Trophoblast cell (in vitro differentiated cells and primary cell): Measurements from ENCODE around the gene CPNE9.
"Not testable (repeated sequence)": the region's sequence is repeated elsewhere in the genome, so short reads cannot be mapped to it uniquely, and the experiment has no call there.

Source experiments
- DNase-seq, 2 donors: peaks; one replicate each; pipeline ENCODE4 v3.0.0-alpha.2; 2016
- H2AFZ ChIP-seq: 2 replicates; pipeline ENCODE4 v1.6.1; 2013; ENCODE audit warnings: low read length, moderate library complexity, mild to moderate bottlenecking; ENCODE audit not compliant: insufficient read depth, poor library complexity
- H2AK5ac ChIP-seq: 2 replicates; pipeline ENCODE4 v1.6.1; 2013; ENCODE audit warnings: mild to moderate bottlenecking, low read length
- H2BK120ac ChIP-seq: 2 replicates; pipeline ENCODE4 v1.6.1; 2013; ENCODE audit warnings: low read length, mild to moderate bottlenecking, moderate library complexity; ENCODE audit not compliant: insufficient read depth, poor library complexity
- H2BK12ac ChIP-seq: 2 replicates; pipeline ENCODE4 v1.6.1; 2013; ENCODE audit warnings: mild to moderate bottlenecking, low read length, moderate library complexity
- H2BK5ac ChIP-seq: 2 replicates; pipeline ENCODE4 v1.6.1; 2013; ENCODE audit warnings: low read length, low read depth, moderate library complexity, mild to moderate bottlenecking; ENCODE audit not compliant: poor library complexity
- H3K14ac ChIP-seq: 2 replicates; pipeline ENCODE4 v1.6.1; 2013; ENCODE audit warnings: mild to moderate bottlenecking, low read length
- H3K18ac ChIP-seq: 2 replicates; pipeline ENCODE4 v1.6.1; 2013; ENCODE audit warnings: mild to moderate bottlenecking, low read length
- H3K23ac ChIP-seq: 2 replicates; pipeline ENCODE4 v1.6.1; 2013; ENCODE audit warnings: low read length
- H3K27ac ChIP-seq: 2 replicates; pipeline ENCODE4 v1.5.1; 2013; ENCODE audit warnings: low read depth, mild to moderate bottlenecking, inconsistent platforms, low read length, moderate library complexity
- H3K27me3 ChIP-seq: 2 replicates; pipeline ENCODE4 v1.6.1; 2013; ENCODE audit warnings: inconsistent platforms, mild to moderate bottlenecking, low read length, moderate library complexity; ENCODE audit not compliant: insufficient read depth
- H3K36me3 ChIP-seq, 2 experiments: 1 replicate in 1 of 2; 2 replicates in 1 of 2; pipeline ENCODE4 v1.6.1; 2013; ENCODE audit warnings: low read length in 2 of 2, mild to moderate bottlenecking in 2 of 2, moderate library complexity in 1 of 2; ENCODE audit not compliant: insufficient read depth in 2 of 2, control insufficient read depth in 1 of 2
- H3K4ac ChIP-seq: 2 replicates; pipeline ENCODE4 v1.6.1; 2013; ENCODE audit warnings: low read depth, mild to moderate bottlenecking, low read length, moderate library complexity
- H3K4me1 ChIP-seq, 2 experiments: 1 replicate in 1 of 2; 2 replicates in 1 of 2; pipeline ENCODE4 v1.6.1; 2013; ENCODE audit warnings: low read length in 2 of 2, mild to moderate bottlenecking in 2 of 2, moderate library complexity in 1 of 2; ENCODE audit not compliant: insufficient read depth in 2 of 2, control insufficient read depth in 1 of 2
- H3K4me2 ChIP-seq: 2 replicates; pipeline ENCODE4 v1.6.1; 2013; ENCODE audit warnings: inconsistent platforms, mild to moderate bottlenecking, low read length, moderate library complexity
- H3K4me3 ChIP-seq: 2 replicates; pipeline ENCODE4 v1.5.1; 2013; ENCODE audit warnings: mild to moderate bottlenecking, low read depth, low read length, inconsistent platforms
- H3K79me1 ChIP-seq: one replicate; pipeline ENCODE4 v1.6.1; 2013; ENCODE audit warnings: low read length
- H3K79me2 ChIP-seq: 2 replicates; pipeline ENCODE4 v1.6.1; 2013; ENCODE audit warnings: low read length, mild to moderate bottlenecking; ENCODE audit not compliant: control insufficient read depth, insufficient read depth, poor library complexity
- H3K9ac ChIP-seq: 2 replicates; pipeline ENCODE4 v1.6.1; 2013; ENCODE audit warnings: mild to moderate bottlenecking, low read length
- H3K9me3 ChIP-seq: 2 replicates; pipeline ENCODE4 v1.6.1; 2013; ENCODE audit warnings: low read depth, mild to moderate bottlenecking, control low read depth, inconsistent platforms, low read length; ENCODE audit not compliant: insufficient read depth
- H4K12ac ChIP-seq: 2 replicates; pipeline ENCODE4 v1.6.1; 2013; ENCODE audit warnings: low read depth, mild to moderate bottlenecking, low read length, moderate library complexity
- H4K8ac ChIP-seq: 2 replicates; pipeline ENCODE4 v1.6.1; 2013; ENCODE audit warnings: low read depth, mild to moderate bottlenecking, low read length, moderate library complexity
- H4K91ac ChIP-seq: one replicate; pipeline ENCODE4 v1.6.1; 2013; ENCODE audit warnings: low read depth, mild to moderate bottlenecking, low read length, moderate library complexity
- WGBS: extraction: QIAGEN DNeasy Blood & Tissue Kit; methylation state at CpG from one replicate; pipeline ENCODE4 v1.1.7; 2013; ENCODE audit warnings: missing lambda C conversion rate; ENCODE audit not compliant: insufficient read length, insufficient coverage; ENCODE audit errors: extremely low coverage; 5-methylcytosine and 5-hydroxymethylcytosine counted together

The CPNE9 gene

DNA sequence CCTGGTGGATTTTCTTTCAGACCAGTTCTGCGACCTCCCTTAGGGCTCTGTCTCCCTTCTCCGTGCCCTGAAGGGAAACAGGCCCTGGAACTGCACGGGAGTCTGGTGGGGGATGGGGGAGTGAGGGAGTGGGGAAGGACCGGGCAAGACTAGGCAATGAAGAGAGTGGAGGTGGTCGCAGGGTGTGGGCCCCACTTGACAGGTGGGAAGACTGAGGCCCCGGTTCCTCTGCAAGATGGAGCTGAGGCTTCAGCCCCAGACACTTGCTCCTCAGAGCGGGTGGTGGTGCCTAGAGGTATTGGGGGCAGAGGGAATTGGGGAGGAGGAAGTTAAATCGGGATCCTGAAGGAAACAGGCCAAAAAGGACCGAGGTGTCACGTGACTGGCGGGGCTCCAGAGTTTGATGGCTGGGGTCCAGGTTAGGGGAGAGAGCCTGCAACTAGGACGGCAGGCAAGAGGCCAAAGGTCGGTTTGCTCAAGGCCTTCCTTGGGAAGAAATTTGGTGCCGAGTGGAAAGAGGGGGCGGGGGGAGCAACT is 66.7 kb downstream of the CPNE9 start:
- Histone ChIP-seq H3K9ac (no peak overlapping the region), H3K4me3 (no peak overlapping the region), H3K4me1 (peaks cover 7 to 12% of the 10 kb centered on the region in 2 experiments), H2BK5ac (no peak overlapping the region), H2AK5ac (no peak overlapping the region), H4K91ac (no peak overlapping the region), H3K79me1 (peaks cover 7% of the 10 kb centered on the region), H3K9me3 (no peaks in the 10 kb centered on the region), H3K18ac (no peak overlapping the region), H4K12ac (no peak overlapping the region), H3K4ac (no peak overlapping the region), H2BK12ac (no peak overlapping the region), H3K4me2 (peak overlapping the region; percentile 80), H3K23ac (no peak overlapping the region), H3K27me3 (no peaks in the 10 kb centered on the region), H3K14ac (no peak overlapping the region), H3K36me3 (no peaks in the 10 kb centered on the region), H2BK120ac (no peak overlapping the region), H3K27ac (no peak overlapping the region), H2AFZ (peak overlapping the region; percentile 48), H3K79me2 (no peaks in the 10 kb centered on the region), H4K8ac (peak overlapping the region; percentile 72)
- no peak for DNase-seq
- WGBS = no CpG with 5 or more reads among the region's 15 CpGs

DNA sequence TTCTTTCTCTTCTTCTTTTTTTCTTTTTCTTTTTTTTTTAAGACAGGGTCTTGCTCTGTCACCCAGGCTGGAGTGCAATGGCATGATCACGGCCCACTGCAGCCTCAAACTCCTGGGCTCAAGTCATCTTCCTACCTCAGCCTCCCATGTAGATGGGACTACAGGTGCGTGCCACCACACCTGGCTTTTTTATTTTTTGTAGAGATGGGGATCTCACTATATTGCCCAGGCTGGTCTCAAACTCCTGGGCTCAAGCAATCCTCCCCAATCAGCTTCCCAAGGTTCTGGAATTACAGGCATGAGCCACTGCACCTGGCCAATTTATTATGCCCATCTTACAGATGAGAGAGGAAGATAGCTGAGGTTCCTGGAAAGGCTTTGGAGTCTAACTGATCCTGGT is 67.4 kb downstream of the CPNE9 start:
- H3K79me2 ChIP-seq, H3K4ac ChIP-seq, H3K23ac ChIP-seq, H3K4me3 ChIP-seq, H3K4me2 ChIP-seq, H3K36me3 ChIP-seq, H3K79me1 ChIP-seq, H4K12ac ChIP-seq, H3K27me3 ChIP-seq, DNase-seq, H3K14ac ChIP-seq, H4K91ac ChIP-seq, H2AK5ac ChIP-seq, H2AFZ ChIP-seq, H3K9me3 ChIP-seq, H3K9ac ChIP-seq, H2BK120ac ChIP-seq, H3K27ac ChIP-seq, H2BK5ac ChIP-seq, H4K8ac ChIP-seq, H2BK12ac ChIP-seq, H3K18ac ChIP-seq: not testable (repeated sequence)
- peaks cover 7 to 12% of the 10 kb centered on the region in 2 experiments for H3K4me1 ChIP-seq
- no CpG with 5 or more reads among the region's 2 CpGs for WGBS

DNA sequence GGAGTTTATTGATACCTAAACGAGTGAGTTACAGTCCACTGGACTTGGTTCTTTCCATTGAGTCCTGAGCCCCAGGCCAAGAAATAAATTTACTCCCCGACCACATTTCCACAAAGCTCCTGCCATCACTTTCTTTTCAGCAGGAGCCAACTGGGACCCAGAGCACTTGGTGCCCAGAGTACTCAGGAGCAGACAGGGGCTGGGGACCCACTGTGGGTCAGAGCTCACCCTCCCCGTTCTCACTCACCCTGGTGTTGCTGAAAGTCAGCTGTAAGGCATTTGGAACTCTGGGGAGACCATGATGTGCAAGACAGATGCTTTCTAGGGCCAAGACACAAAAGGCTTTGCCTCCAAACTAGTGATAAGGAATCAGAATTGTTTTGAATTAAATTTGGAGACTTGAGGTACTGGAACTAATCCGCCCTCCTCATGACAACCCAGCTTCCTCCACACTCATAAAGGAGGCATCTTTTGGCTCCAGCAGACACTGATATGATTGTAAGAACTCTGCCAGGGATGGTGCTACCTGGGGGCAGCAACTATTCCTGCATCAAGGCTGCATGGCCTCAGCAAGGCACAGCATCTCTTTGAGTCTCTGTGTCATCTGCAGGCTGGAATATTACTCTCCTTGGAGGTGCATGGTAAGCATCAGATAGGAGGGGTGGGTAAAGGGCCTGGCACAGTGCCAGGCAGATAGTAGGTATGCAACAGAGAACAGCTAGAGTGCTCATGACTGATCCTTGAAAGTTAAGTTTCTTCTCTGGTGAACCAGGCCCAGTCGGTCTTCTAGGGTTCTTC is 73.5 kb downstream of the CPNE9 start:
- Histone ChIP-seq H4K8ac (no peak overlapping the region), H4K91ac (no peak overlapping the region), H3K9ac (no peak overlapping the region), H3K14ac (no peak overlapping the region), H3K27ac (no peak overlapping the region), H3K36me3 (peaks cover 15 to 20% of the 10 kb centered on the region in 2 experiments), H3K18ac (no peak overlapping the region), H2BK12ac (no peak overlapping the region), H3K4ac (no peak overlapping the region), H3K23ac (no peak overlapping the region), H3K79me2 (no peaks in the 10 kb centered on the region), H3K4me2 (no peak overlapping the region), H3K27me3 (no peaks in the 10 kb centered on the region), H2AK5ac (no peak overlapping the region), H3K9me3 (no peaks in the 10 kb centered on the region), H4K12ac (no peak overlapping the region), H3K79me1 (no peaks in the 10 kb centered on the region), H3K4me1 (no peaks in the 10 kb centered on the region), H2BK5ac (no peak overlapping the region), H2BK120ac (no peak overlapping the region), H2AFZ (no peak overlapping the region), H3K4me3 (no peak overlapping the region)
- 100% methylated on average over 1 of the region's 5 CpGs for WGBS
- no peak for DNase-seq

DNA sequence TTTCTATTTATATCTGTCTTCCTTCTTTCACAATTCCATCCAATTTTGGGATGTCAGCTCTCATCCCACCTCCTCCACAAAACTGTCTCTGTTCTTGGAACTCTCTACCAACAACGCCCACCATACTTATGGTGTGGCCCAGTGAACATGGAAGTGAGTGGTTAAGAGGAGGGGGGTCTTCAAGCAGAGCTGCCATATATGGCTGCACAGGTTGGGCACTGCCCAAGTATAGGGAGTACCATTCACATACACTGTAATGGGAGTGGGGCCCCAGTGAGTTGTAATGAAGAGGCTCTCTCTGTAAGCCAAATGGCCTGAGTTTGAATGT is 74.0 kb downstream of the CPNE9 start:
- no peaks in the 10 kb centered on the region for H3K27me3 ChIP-seq
- H3K9ac ChIP-seq = no peak overlapping the region
- no peak overlapping the region for H2BK12ac ChIP-seq
- peaks cover 15 to 25% of the 10 kb centered on the region in 2 experiments for H3K36me3 ChIP-seq
- H2BK120ac ChIP-seq = no peak overlapping the region
- H4K91ac ChIP-seq = no peak overlapping the region
- H3K27ac ChIP-seq = no peak overlapping the region
- no peak for DNase-seq
- no peaks in the 10 kb centered on the region for H3K4me1 ChIP-seq
- H3K18ac ChIP-seq = no peak overlapping the region
- H3K79me1 ChIP-seq = no peaks in the 10 kb centered on the region
- no peaks in the 10 kb centered on the region for H3K79me2 ChIP-seq
- no peak overlapping the region for H3K4ac ChIP-seq
- no peaks in the 10 kb centered on the region for H3K9me3 ChIP-seq
- H4K8ac ChIP-seq = no peak overlapping the region
- no CpG with 5 or more reads among the region's 1 CpG for WGBS
- H2AFZ ChIP-seq = no peak overlapping the region
- no peak overlapping the region for H4K12ac ChIP-seq
- no peak overlapping the region for H3K23ac ChIP-seq
- no peak overlapping the region for H3K14ac ChIP-seq
- no peak overlapping the region for H2BK5ac ChIP-seq
- no peak overlapping the region for H3K4me2 ChIP-seq
- H3K4me3 ChIP-seq = no peak overlapping the region
- H2AK5ac ChIP-seq = no peak overlapping the region
